GM12878 (cell line): ENCODE measurements around the gene LRRC7. TPM values are rescaled to one million over a fixed set of nuclear protein-coding genes. Genes with fewer than 3 reads are reported as not detected.
"Not testable (repeated sequence)": the region's sequence is repeated elsewhere in the genome, so short reads cannot be mapped to it uniquely, and the experiment has no call there.

Experiments used
- ATAC-seq: fragments of 200-7000 bp; cut with Tn5 transposase; 3 replicates; pipeline ENCODE4 v1.9.1; 2020; ENCODE audit warnings: mild to moderate bottlenecking, moderate library complexity
- BruUV-seq: library from RNA; stranded (reverse); fragments of 400-500 nt; replicated peaks from 2 replicates; lab custom pipeline; 2021; lab: Mats Ljungman, UMichigan
- CTCF ChIA-PET: fragments of 300-600 bp; sonication (Branson Sonifier 250); formaldehyde crosslinking; extraction: SDS; loops from one replicate; lab custom pipeline; 2021; ENCODE audit warnings: inconsistent platforms; lab: Yijun Ruan, JAX
- POLR2A ChIA-PET: fragments of 350-600 bp; formaldehyde crosslinking; extraction: SDS; loops from one replicate; lab custom pipeline; 2021; ENCODE audit warnings: inconsistent platforms; lab: Charles Lee
- RAD21 ChIA-PET: fragments of 300-600 bp; sonication (Branson Sonifier 250); formaldehyde crosslinking; loops from one replicate; lab custom pipeline; 2023; ENCODE audit warnings: antibody characterized with exemption; ENCODE audit not compliant: unreplicated experiment; lab: Charles Lee
- SMC1A ChIA-PET: fragments of 300-600 bp; sonication (Branson Sonifier 250); formaldehyde crosslinking; loops from one replicate; lab custom pipeline; 2023; ENCODE audit not compliant: unreplicated experiment, uncharacterized antibody; lab: Charles Lee
- DNase-seq: peaks from one replicate; pipeline ENCODE4 v3.0.0-alpha.2; 2011; ENCODE audit warnings: low read depth, low spot score
- FAIRE-seq: peaks from 3 replicates; lab custom pipeline; 2011; peaks lifted over from hg19 to GRCh38; lab: Jason Lieb, UNC
- H2AFZ ChIP-seq: 2 replicates; pipeline ENCODE4 v1.6.0; 2011; ENCODE audit warnings: low read depth, low read length, control low read depth; ENCODE audit not compliant: control insufficient read depth
- H3K27ac ChIP-seq: 2 replicates; pipeline ENCODE4 v1.5.1; 2011; ENCODE audit warnings: control low read depth; ENCODE audit not compliant: control insufficient read depth, insufficient read depth
- H3K27me3 ChIP-seq, 2 experiments: replicated peaks in 1 of 2; 2 replicates each; pipeline versions ENCODE4 v1.6.0 to v1.6.1; 2011; ENCODE audit warnings: low read length in 1 of 2; ENCODE audit not compliant: control insufficient read depth in 2 of 2, insufficient read depth in 2 of 2
- H3K36me3 ChIP-seq, 2 experiments: 2 replicates each; pipeline ENCODE4 v1.5.1; 2011; ENCODE audit warnings: low read length in 1 of 2; ENCODE audit not compliant: control insufficient read depth in 2 of 2, insufficient read depth in 2 of 2
- H3K4me1 ChIP-seq: 2 replicates; pipeline ENCODE4 v1.6.1; 2011; ENCODE audit warnings: mild to moderate bottlenecking, low read length, moderate library complexity, mixed read lengths; ENCODE audit not compliant: control insufficient read depth, insufficient read depth
- H3K4me2 ChIP-seq: 2 replicates; pipeline ENCODE4 v1.6.0; 2011; ENCODE audit warnings: control low read depth; ENCODE audit not compliant: control insufficient read depth, insufficient read depth
- H3K4me3 ChIP-seq: fragments of 200-600 bp; sonication (generic); 2 replicates; pipeline ENCODE4 v1.5.1; 2016
- H3K79me2 ChIP-seq: 2 replicates; pipeline ENCODE4 v1.6.0; 2011; ENCODE audit warnings: low read length; ENCODE audit not compliant: control insufficient read depth, insufficient read depth
- H3K9ac ChIP-seq: 2 replicates; pipeline ENCODE4 v1.8.0; 2011; ENCODE audit warnings: low read length, control low read depth, mixed read lengths; ENCODE audit not compliant: control insufficient read depth, insufficient read depth
- H3K9me3 ChIP-seq: replicated peaks from 3 replicates; pipeline ENCODE4 v1.5.1; 2011; ENCODE audit warnings: mild to moderate bottlenecking, low read length; ENCODE audit not compliant: control insufficient read depth, insufficient read depth
- H4K20me1 ChIP-seq: 2 replicates; pipeline ENCODE4 v1.6.0; 2011; ENCODE audit not compliant: control insufficient read depth, insufficient read depth
- EP300 ChIP-seq, 2 experiments: fragments of 150-350 bp in 1 of 2; IDR thresholded peaks; 2 replicates each; pipeline ENCODE4 v1.6.1; 2011 to 2012; ENCODE audit warnings: low read depth in 2 of 2, low read length in 2 of 2, borderline replicate concordance in 1 of 2, improper control_type of control experiment in 1 of 2, inconsistent platforms in 1 of 2; ENCODE audit not compliant: control insufficient read depth in 1 of 2
- ESRRA ChIP-seq: IDR thresholded peaks from 2 replicates; pipeline ENCODE4 v1.6.1; 2012; ENCODE audit warnings: mild to moderate bottlenecking, low read length, improper control_type of control experiment
- GABPA ChIP-seq: IDR thresholded peaks from 2 replicates; pipeline ENCODE4 v1.6.1; 2014; ENCODE audit warnings: antibody characterized with exemption, low read depth, mild to moderate bottlenecking, inconsistent platforms
- MYB ChIP-seq: fragments of 150-350 bp; IDR thresholded peaks from 2 replicates; pipeline ENCODE4 v1.6.1; 2014; ENCODE audit warnings: mild to moderate bottlenecking, low read depth, low read length, borderline replicate concordance
- PAX5 ChIP-seq: IDR thresholded peaks from 2 replicates; pipeline ENCODE4 v1.6.1; 2011; ENCODE audit warnings: low read depth, low read length, borderline replicate concordance
- RUNX3 ChIP-seq: IDR thresholded peaks from 2 replicates; pipeline ENCODE4 v1.6.1; 2012; ENCODE audit warnings: low read length, inconsistent platforms
- SMAD1 ChIP-seq: fragments of 450-650 bp; IDR thresholded peaks from 2 replicates; pipeline ENCODE4 v1.6.1; 2018; ENCODE audit warnings: mild to moderate bottlenecking, low read depth; ENCODE audit not compliant: partially characterized antibody
- SMC3 ChIP-seq: IDR thresholded peaks from 2 replicates; pipeline ENCODE4 v1.6.1; 2011; ENCODE audit warnings: low read length, improper control_type of control experiment, borderline replicate concordance
- TCF12 ChIP-seq: IDR thresholded peaks from 2 replicates; pipeline ENCODE4 v1.6.1; 2011; ENCODE audit warnings: low read depth, mild to moderate bottlenecking, low read length
- WGBS: methylation state at CpG from one replicate; pipeline ENCODE4 v1.1.6; 2016; ENCODE audit warnings: low lambda C conversion rate; ENCODE audit not compliant: insufficient replicate concordance, insufficient coverage; ENCODE audit errors: missing lambda C conversion rate; 5-methylcytosine and 5-hydroxymethylcytosine counted together
- in situ Hi-C: fragments of 300-500 bp; cut with MboI; formaldehyde crosslinking; loops from 9 replicates; pipeline ENCODE4 v1.14.3; 2018; ENCODE audit warnings: mixed read lengths
- intact Hi-C: fragments of 100-400 bp; cut with micrococcal nuclease; formaldehyde crosslinking; loops from one replicate; pipeline ENCODE4 v1.14.2; 2022; ENCODE audit not compliant: unreplicated experiment
- polyA plus RNA-seq, 11 experiments: library from polyadenylated mRNA; depleted of rRNA in 4 of 11; unstranded in 6 of 11; stranded (reverse) in 5 of 11; fragments of >200 nt; fragmentation: Nextera tagmentation in 4 of 11; fragmentation: Illumina TruSeq in 1 of 11; extraction: Ambion mirVana in 4 of 11; extraction: Trizol in 1 of 11; gene quantifications; 1 replicate in 1 of 11; 2 replicates in 10 of 11; pipeline versions ENCODE4 v1.2.1 to v1.2.3, GENCODE V29; 2011 to 2016; ENCODE audit warnings: inconsistent platforms in 2 of 11, missing spikeins in 2 of 11, low read depth in 1 of 11
- total RNA-seq, 4 experiments: library from RNA; depleted of rRNA in 3 of 4; stranded (reverse); fragments of >200 nt in 3 of 4; fragmentation: Illumina TruSeq in 1 of 4; extraction: Trizol in 1 of 4; gene quantifications; 2 replicates each; pipeline versions ENCODE4 v1.2.1 to v1.2.3, GENCODE V29; 2013 to 2021

Gene LRRC7
- total and polyA plus RNA-seq, 10 of the 15 experiments (the other 5 are each of a cell fraction or from before 2014, with no cell fraction given): 0.05 to 1.4 (median 0.24) TPM; not detected in 5

GRCh38 chr1:70044832-70045231 is 477.1 kb downstream of the LRRC7 start:
- CTCF ChIA-PET: no interaction called here
- Histone ChIP-seq H4K20me1 (no peaks in the 10 kb centered on the region), H3K36me3 (no peaks in the 10 kb centered on the region), H3K4me1 (no peaks in the 10 kb centered on the region), H3K9me3 (no peaks in the 10 kb centered on the region), H3K4me2 (no peak overlapping the region), H2AFZ (no peak overlapping the region), H3K27ac (no peak overlapping the region), H3K4me3 (no peak overlapping the region), H3K9ac (no peak overlapping the region), H3K27me3 (no peaks in the 10 kb centered on the region), H3K79me2 (no peaks in the 10 kb centered on the region)
- DNase-seq (no peak), FAIRE-seq (no peak), ATAC-seq (no peak)
- SMC1A ChIA-PET: interaction anchor here (0.8 kb wide), 1 partner anchor 41 kb away, joined by 3 read pairs; no protein-coding TSS in a partner anchor
- 0% methylated on average over 2 of the region's 2 CpGs for WGBS
- no TSS peak for BruUV-seq
- RAD21 ChIA-PET: no interaction called here
- in situ Hi-C loops (no loop called here), intact Hi-C loops (no loop called here)
- TF ChIP-seq TCF12 (no peak), ESRRA (no peak), MYB (no peak), SMAD1 (no peak), SMC3 (no peak), RUNX3 (no peak), GABPA (no peak), PAX5 (no peak), EP300 (IDR thresholded peaks at IDR 0.05; ENCODE audit: borderline replicate concordance in 1 of 2, control insufficient read depth in 1 of 2, low read depth in 2 of 2, low read length in 2 of 2) (no peak)
- POLR2A ChIA-PET: no interaction called here

DNA sequence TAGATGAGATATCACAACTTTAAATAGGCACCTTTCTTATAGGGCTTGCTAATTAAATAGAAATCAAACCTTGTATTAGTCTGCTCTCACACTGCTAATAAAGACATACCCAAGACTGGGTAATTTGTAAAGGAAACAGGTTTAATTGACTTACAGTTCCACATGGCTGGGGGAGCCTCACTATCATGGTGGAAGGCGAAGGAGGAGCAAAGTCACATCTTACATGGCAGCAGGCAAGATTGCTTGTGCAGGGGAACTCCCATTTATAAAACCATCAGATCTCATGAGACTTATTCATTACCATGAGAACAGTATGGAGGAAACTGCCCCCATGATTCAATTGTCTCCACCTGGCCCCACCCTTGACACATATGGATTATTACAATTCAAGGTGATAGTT is 477.9 kb downstream of the LRRC7 start:
- H3K4me1 ChIP-seq, H3K27me3 ChIP-seq, ATAC-seq, H3K27ac ChIP-seq, H3K36me3 ChIP-seq, FAIRE-seq, POLR2A ChIA-PET, CTCF ChIA-PET, BruUV-seq, DNase-seq, H3K79me2 ChIP-seq, RAD21 ChIA-PET, in situ Hi-C loops, H3K4me3 ChIP-seq, H2AFZ ChIP-seq, H3K9me3 ChIP-seq, H3K9ac ChIP-seq, H3K4me2 ChIP-seq, H4K20me1 ChIP-seq, intact Hi-C loops: not testable (repeated sequence)
- WGBS: 47% methylated on average over 1 of the region's 1 CpG
- SMC1A ChIA-PET: interaction anchor here (0.7 kb wide), 1 partner anchor 230 kb away, joined by 4 read pairs; no protein-coding TSS in a partner anchor
